Ascending aorta (tissue), 2 donors: ENCODE data around the gene LRRC32. TPM values are rescaled to one million over a fixed set of nuclear protein-coding genes. Genes with fewer than 3 reads are reported as not detected.

ENCODE experiments used
- DNase-seq, 2 donors: peaks; one replicate each; pipeline ENCODE4 v3.0.0-alpha.2; 2019; ENCODE audit warnings: low spot score in 2 of 2
- H3K27ac ChIP-seq, 2 donors: fragments of 200-600 bp; sonication (generic); one replicate each; pipeline ENCODE4 v1.5.1; 2016 to 2017; ENCODE audit warnings: mild to moderate bottlenecking in 1 of 2
- H3K27me3 ChIP-seq: fragments of 200-600 bp; sonication (generic); one replicate; pipeline ENCODE4 v1.5.1; 2017
- H3K36me3 ChIP-seq, 2 donors: fragments of 200-600 bp; sonication (generic); one replicate each; pipeline ENCODE4 v1.5.1; 2016
- H3K4me1 ChIP-seq, 2 donors: fragments of 200-600 bp; sonication (generic); one replicate each; pipeline ENCODE4 v1.5.1; 2016 to 2017; ENCODE audit warnings: mild to moderate bottlenecking in 1 of 2
- H3K4me3 ChIP-seq, 2 donors: fragments of 200-600 bp; sonication (generic); one replicate each; pipeline ENCODE4 v1.5.1; 2016 to 2017; ENCODE audit warnings: mild to moderate bottlenecking in 1 of 2
- H3K9me3 ChIP-seq, 2 donors: fragments of 200-600 bp; sonication (generic); one replicate each; pipeline ENCODE4 v1.5.1; 2016
- CTCF ChIP-seq, 3 experiments: fragments of 200-600 bp in 2 of 3; fragments of 450-650 bp in 1 of 3; sonication (generic) in 2 of 3; IDR thresholded peaks; one replicate each; pipeline ENCODE4 v1.5.1; 2016 to 2019; ENCODE audit warnings: antibody characterized with exemption in 3 of 3, mild to moderate bottlenecking in 1 of 3, moderate library complexity in 1 of 3
- intact Hi-C: fragments of 100-400 bp; cut with DNase I; formaldehyde crosslinking; loops from one replicate; pipeline ENCODE4 v1.15.1; 2023
- total RNA-seq: library from RNA; depleted of rRNA; stranded (reverse); fragments of >200 nt; gene quantifications from one replicate; pipeline ENCODE4 v1.1.0, GENCODE V29; 2016

Gene LRRC32
- total RNA-seq, 1 donor from 2014 or later = 280 TPM

- DNase-seq = no peak
- no peak overlapping the region for H3K27ac ChIP-seq
- intact Hi-C loops = no loop called here
- H3K27me3 ChIP-seq = no peaks in the 10 kb centered on the region
- no peak for TF ChIP-seq CTCF (IDR thresholded peaks at IDR 0.05)
- H3K4me1 ChIP-seq = no peaks in the 10 kb centered on the region
- H3K4me3 ChIP-seq = no peak overlapping the region
- no peaks in the 10 kb centered on the region for H3K9me3 ChIP-seq
- H3K36me3 ChIP-seq = no peaks in the 10 kb centered on the region
Measured at GRCh38 chr11:76702336-76703128, 32.0 kb upstream of the LRRC32 start.

GRCh38 chr11:76701294-76702040, 30.9 kb upstream of the LRRC32 start:
- no peaks in the 10 kb centered on the region for H3K4me1 ChIP-seq
- no peak for DNase-seq
- no peak for TF ChIP-seq CTCF (IDR thresholded peaks at IDR 0.05)
- H3K36me3 ChIP-seq = no peaks in the 10 kb centered on the region
- no peak overlapping the region for H3K27ac ChIP-seq
- H3K27me3 ChIP-seq = no peaks in the 10 kb centered on the region
- no peaks in the 10 kb centered on the region for H3K9me3 ChIP-seq
- intact Hi-C loops = no loop called here
- H3K4me3 ChIP-seq = no peak overlapping the region

- Histone ChIP-seq H3K4me3 (no peak overlapping the region), H3K36me3 (no peaks in the 10 kb centered on the region), H3K9me3 (no peaks in the 10 kb centered on the region), H3K27me3 (no peaks in the 10 kb centered on the region), H3K27ac (no peak overlapping the region), H3K4me1 (no peaks in the 10 kb centered on the region)
- DNase-seq = no peak
- intact Hi-C loops = no loop called here
- no peak for TF ChIP-seq CTCF (IDR thresholded peaks at IDR 0.05)
Measured at GRCh38 chr11:76700177-76701100, 29.9 kb upstream of the LRRC32 start.

GRCh38 chr11:76699451-76700091, 29.0 kb upstream of the LRRC32 start:
- Histone ChIP-seq H3K4me3 (no peak overlapping the region), H3K27me3 (no peaks in the 10 kb centered on the region), H3K36me3 (no peaks in the 10 kb centered on the region), H3K4me1 (no peaks in the 10 kb centered on the region), H3K9me3 (no peaks in the 10 kb centered on the region), H3K27ac (no peak overlapping the region)
- TF ChIP-seq CTCF (IDR thresholded peaks at IDR 0.05) = no peak
- intact Hi-C loops = no loop called here
- DNase-seq = no peak
